ENCODE data around the gene SLC35G6. TPM values are rescaled to one million over a fixed set of nuclear protein-coding genes. Genes with fewer than 3 reads are reported as not detected.

Gene SLC35G6
- total and polyA plus RNA-seq, 2 donors = 0.09 TPM; not detected in 1

- Histone ChIP-seq H3K27ac (ENCODE audit: low read depth in 1 of 2, low read length in 1 of 2) (no peak overlapping the region), H3K27me3 (ENCODE audit: control insufficient read depth in 2 of 2, insufficient read depth in 1 of 2, low read length in 1 of 2) (no peaks in the 10 kb centered on the region), H3K4me3 (ENCODE audit: low read length in 2 of 2) (no peak overlapping the region), H3K36me3 (ENCODE audit: control insufficient read depth in 2 of 2, insufficient read depth in 2 of 2, low read length in 1 of 2) (peaks cover 78 to 98% of the 10 kb centered on the region in 2 donors), H3K4me1 (ENCODE audit: control insufficient read depth in 2 of 2, insufficient read depth in 2 of 2, low read length in 2 of 2) (no peaks in the 10 kb centered on the region), H3K9me3 (ENCODE audit: control insufficient read depth in 2 of 2, insufficient read depth in 1 of 2, low read length in 1 of 2) (no peaks in the 10 kb centered on the region)
- no peak for DNase-seq (ENCODE audit: low read depth in 6 of 9, low spot score in 9 of 9)
- 92% methylated on average over 11 of the region's 11 CpGs for WGBS
Measured at GRCh38 chr17:7508145-7508544, 26.9 kb downstream of the SLC35G6 start.

GRCh38 chr17:7508846-7509245, 27.6 kb downstream of the SLC35G6 start:
- DNase-seq (ENCODE audit: low read depth in 6 of 9, low spot score in 9 of 9) = no peak
- Histone ChIP-seq H3K4me3 (ENCODE audit: low read length in 2 of 2) (no peak overlapping the region), H3K9me3 (ENCODE audit: control insufficient read depth in 2 of 2, insufficient read depth in 1 of 2, low read length in 1 of 2) (no peaks in the 10 kb centered on the region), H3K36me3 (ENCODE audit: control insufficient read depth in 2 of 2, insufficient read depth in 2 of 2, low read length in 1 of 2) (peaks cover 78 to 98% of the 10 kb centered on the region in 2 donors), H3K27ac (ENCODE audit: low read depth in 1 of 2, low read length in 1 of 2) (no peak overlapping the region), H3K4me1 (ENCODE audit: control insufficient read depth in 2 of 2, insufficient read depth in 2 of 2, low read length in 2 of 2) (no peaks in the 10 kb centered on the region), H3K27me3 (ENCODE audit: control insufficient read depth in 2 of 2, insufficient read depth in 1 of 2, low read length in 1 of 2) (no peaks in the 10 kb centered on the region)
- WGBS = 98% methylated on average over 9 of the region's 9 CpGs

DNA sequence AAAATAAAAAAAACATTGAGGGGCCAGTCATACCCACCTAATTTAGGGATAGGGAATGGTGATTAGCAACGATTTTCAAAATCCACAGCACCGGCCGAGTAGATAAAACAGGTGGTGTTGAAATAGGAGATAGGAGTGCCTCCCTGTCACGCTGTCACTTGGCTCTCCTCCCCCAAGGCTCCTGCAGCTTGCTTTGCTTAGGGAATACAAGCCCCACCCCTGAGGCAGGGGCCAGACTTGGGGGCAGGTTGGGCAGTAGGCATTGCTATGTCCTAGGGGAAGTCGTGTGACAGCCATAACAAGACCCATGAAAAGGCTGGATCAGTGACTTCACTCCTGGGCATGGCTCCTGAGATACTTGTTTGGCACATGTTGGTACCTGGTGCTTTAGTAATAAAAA, 28.7 kb downstream of the SLC35G6 start:
- DNase-seq (ENCODE audit: low read depth in 6 of 9, low spot score in 9 of 9) = no peak
- no peak overlapping the region for H3K27ac ChIP-seq (ENCODE audit: low read depth in 1 of 2, low read length in 1 of 2)
- no peaks in the 10 kb centered on the region for H3K9me3 ChIP-seq (ENCODE audit: control insufficient read depth in 2 of 2, insufficient read depth in 1 of 2, low read length in 1 of 2)
- peaks cover 80 to 96% of the 10 kb centered on the region in 2 donors for H3K36me3 ChIP-seq (ENCODE audit: control insufficient read depth in 2 of 2, insufficient read depth in 2 of 2, low read length in 1 of 2)
- H3K4me1 ChIP-seq (ENCODE audit: control insufficient read depth in 2 of 2, insufficient read depth in 2 of 2, low read length in 2 of 2) = no peaks in the 10 kb centered on the region
- 98% methylated on average over 5 of the region's 5 CpGs for WGBS
- H3K27me3 ChIP-seq (ENCODE audit: control insufficient read depth in 2 of 2, insufficient read depth in 1 of 2, low read length in 1 of 2) = no peaks in the 10 kb centered on the region
- no peak overlapping the region for H3K4me3 ChIP-seq (ENCODE audit: low read length in 2 of 2)

DNA sequence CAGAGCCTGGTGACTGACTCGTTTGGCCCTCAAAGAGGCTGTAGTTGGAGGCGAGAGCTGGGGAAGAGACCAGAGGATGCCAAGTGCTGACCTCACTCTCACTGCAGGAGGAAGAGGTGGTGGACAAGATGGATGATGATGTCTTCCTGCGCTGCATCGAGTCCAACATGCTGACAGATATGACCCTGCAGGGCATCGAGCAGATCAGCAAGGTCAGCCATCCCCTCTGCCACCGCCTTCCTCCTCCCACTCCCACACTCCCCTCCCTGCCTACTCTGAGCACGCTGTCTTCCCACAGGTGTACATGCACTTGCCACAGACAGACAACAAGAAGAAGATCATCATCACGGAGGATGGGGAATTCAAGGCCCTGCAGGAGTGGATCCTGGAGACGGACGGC, 29.9 kb downstream of the SLC35G6 start:
- no peaks in the 10 kb centered on the region for H3K27me3 ChIP-seq (ENCODE audit: control insufficient read depth in 2 of 2, insufficient read depth in 1 of 2, low read length in 1 of 2)
- H3K4me3 ChIP-seq (ENCODE audit: low read length in 2 of 2) = no peak overlapping the region
- no peaks in the 10 kb centered on the region for H3K9me3 ChIP-seq (ENCODE audit: control insufficient read depth in 2 of 2, insufficient read depth in 1 of 2, low read length in 1 of 2)
- H3K36me3 ChIP-seq (ENCODE audit: control insufficient read depth in 2 of 2, insufficient read depth in 2 of 2, low read length in 1 of 2) = peaks cover 80 to 88% of the 10 kb centered on the region in 2 donors
- H3K27ac ChIP-seq (ENCODE audit: low read depth in 1 of 2, low read length in 1 of 2) = no peak overlapping the region
- whole genome bisulfite sequencing = 95% methylated on average over 10 of the region's 10 CpGs
- no peaks in the 10 kb centered on the region for H3K4me1 ChIP-seq (ENCODE audit: control insufficient read depth in 2 of 2, insufficient read depth in 2 of 2, low read length in 2 of 2)
- DNase-seq (ENCODE audit: low read depth in 6 of 9, low spot score in 9 of 9) = no peak

GRCh38 chr17:7512105-7512504, 30.9 kb downstream of the SLC35G6 start:
- peaks cover 72 to 80% of the 10 kb centered on the region in 2 donors for H3K36me3 ChIP-seq (ENCODE audit: control insufficient read depth in 2 of 2, insufficient read depth in 2 of 2, low read length in 1 of 2)
- H3K27me3 ChIP-seq (ENCODE audit: control insufficient read depth in 2 of 2, insufficient read depth in 1 of 2, low read length in 1 of 2) = no peaks in the 10 kb centered on the region
- no peaks in the 10 kb centered on the region for H3K4me1 ChIP-seq (ENCODE audit: control insufficient read depth in 2 of 2, insufficient read depth in 2 of 2, low read length in 2 of 2)
- no peak overlapping the region for H3K4me3 ChIP-seq (ENCODE audit: low read length in 2 of 2)
- no peak overlapping the region for H3K27ac ChIP-seq (ENCODE audit: low read depth in 1 of 2, low read length in 1 of 2)
- WGBS = 98% methylated on average over 15 of the region's 15 CpGs
- H3K9me3 ChIP-seq (ENCODE audit: control insufficient read depth in 2 of 2, insufficient read depth in 1 of 2, low read length in 1 of 2) = no peaks in the 10 kb centered on the region
- DNase-seq (ENCODE audit: low read depth in 6 of 9, low spot score in 9 of 9) = no peak

DNA sequence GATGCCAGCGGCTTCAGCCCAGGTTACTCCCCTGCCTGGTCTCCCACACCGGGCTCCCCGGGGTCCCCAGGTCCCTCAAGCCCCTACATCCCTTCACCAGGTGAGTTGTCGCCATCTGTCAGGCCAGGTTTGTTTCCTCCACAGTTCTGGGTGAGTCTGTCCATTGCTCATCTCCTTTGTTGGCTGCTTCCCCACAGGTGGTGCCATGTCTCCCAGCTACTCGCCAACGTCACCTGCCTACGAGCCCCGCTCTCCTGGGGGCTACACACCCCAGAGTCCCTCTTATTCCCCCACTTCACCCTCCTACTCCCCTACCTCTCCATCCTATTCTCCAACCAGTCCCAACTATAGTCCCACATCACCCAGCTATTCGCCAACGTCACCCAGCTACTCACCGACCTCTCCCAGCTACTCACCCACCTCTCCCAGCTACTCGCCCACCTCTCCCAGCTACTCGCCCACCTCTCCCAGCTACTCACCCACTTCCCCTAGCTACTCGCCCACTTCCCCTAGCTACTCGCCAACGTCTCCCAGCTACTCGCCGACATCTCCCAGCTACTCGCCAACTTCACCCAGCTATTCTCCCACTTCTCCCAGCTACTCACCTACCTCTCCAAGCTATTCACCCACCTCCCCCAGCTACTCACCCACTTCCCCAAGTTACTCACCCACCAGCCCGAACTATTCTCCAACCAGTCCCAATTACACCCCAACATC, 31.7 kb downstream of the SLC35G6 start:
- Histone ChIP-seq H3K4me1 (ENCODE audit: control insufficient read depth in 2 of 2, insufficient read depth in 2 of 2, low read length in 2 of 2) (no peaks in the 10 kb centered on the region), H3K4me3 (ENCODE audit: low read length in 2 of 2) (no peak overlapping the region), H3K27ac (ENCODE audit: low read depth in 1 of 2, low read length in 1 of 2) (no peak overlapping the region), H3K9me3 (ENCODE audit: control insufficient read depth in 2 of 2, insufficient read depth in 1 of 2, low read length in 1 of 2) (no peaks in the 10 kb centered on the region), H3K36me3 (ENCODE audit: control insufficient read depth in 2 of 2, insufficient read depth in 2 of 2, low read length in 1 of 2) (peaks cover 67 to 73% of the 10 kb centered on the region in 2 donors), H3K27me3 (ENCODE audit: control insufficient read depth in 2 of 2, insufficient read depth in 1 of 2, low read length in 1 of 2) (no peaks in the 10 kb centered on the region)
- DNase-seq (ENCODE audit: low read depth in 6 of 9, low spot score in 9 of 9) = no peak
- 95% methylated on average over 20 of the region's 20 CpGs for WGBS

DNA sequence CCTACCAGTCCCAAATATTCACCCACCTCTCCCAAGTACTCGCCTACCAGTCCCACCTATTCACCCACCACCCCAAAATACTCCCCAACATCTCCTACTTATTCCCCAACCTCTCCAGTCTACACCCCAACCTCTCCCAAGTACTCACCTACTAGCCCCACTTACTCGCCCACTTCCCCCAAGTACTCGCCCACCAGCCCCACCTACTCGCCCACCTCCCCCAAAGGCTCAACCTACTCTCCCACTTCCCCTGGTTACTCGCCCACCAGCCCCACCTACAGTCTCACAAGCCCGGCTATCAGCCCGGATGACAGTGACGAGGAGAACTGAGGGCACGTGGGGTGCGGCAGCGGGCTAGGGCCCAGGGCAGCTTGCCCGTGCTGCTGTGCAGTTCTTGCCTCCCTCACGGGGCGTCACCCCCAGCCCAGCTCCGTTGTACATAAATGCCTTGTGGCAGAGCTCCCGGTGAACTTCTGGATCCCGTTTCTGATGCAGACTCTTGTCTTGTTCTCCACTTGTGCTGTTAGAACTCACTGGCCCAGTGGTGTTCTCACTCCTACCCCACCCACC, 32.7 kb downstream of the SLC35G6 start:
- H3K36me3 ChIP-seq (ENCODE audit: control insufficient read depth in 2 of 2, insufficient read depth in 2 of 2, low read length in 1 of 2) = peaks cover 58 to 63% of the 10 kb centered on the region in 2 donors

DNA sequence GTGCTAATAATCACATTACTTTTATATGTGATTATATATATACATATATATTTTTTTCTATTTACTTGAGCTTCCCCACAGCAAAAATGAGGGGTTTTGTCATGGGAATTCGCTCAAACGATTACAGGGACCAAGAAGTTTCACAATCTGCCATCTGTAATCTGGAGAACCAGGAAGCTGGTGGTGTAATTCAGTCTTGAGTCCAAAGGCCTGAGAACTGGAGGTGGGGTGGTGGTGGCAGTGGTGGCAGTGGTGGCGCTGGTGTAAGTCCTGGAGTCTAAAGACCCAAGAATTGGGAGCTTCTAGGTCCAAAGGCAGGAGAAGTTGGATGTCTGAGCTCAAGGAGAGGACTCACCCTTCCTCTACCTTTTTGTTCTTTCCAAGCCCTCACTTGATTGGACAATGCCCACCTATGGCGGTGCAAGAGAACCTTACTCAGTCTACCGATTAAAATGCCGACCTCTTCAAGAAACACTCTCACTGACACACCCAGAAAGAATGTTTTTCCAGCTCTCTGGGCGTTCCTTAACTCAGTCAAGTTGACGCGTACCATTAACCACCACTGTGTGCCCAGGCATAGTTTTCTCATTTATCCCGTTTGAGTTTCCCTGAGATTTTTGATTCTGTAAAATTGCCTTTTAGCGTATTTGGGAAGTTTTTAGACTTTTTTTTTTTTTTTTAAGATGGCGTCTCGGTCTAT, 34.8 kb downstream of the SLC35G6 start:
- Histone ChIP-seq H3K36me3 (ENCODE audit: control insufficient read depth in 2 of 2, insufficient read depth in 2 of 2, low read length in 1 of 2) (peaks cover 37 to 42% of the 10 kb centered on the region in 2 donors), H3K4me3 (ENCODE audit: low read length in 2 of 2) (no peak overlapping the region), H3K9me3 (ENCODE audit: control insufficient read depth in 2 of 2, insufficient read depth in 1 of 2, low read length in 1 of 2) (no peaks in the 10 kb centered on the region), H3K27ac (ENCODE audit: low read depth in 1 of 2, low read length in 1 of 2) (no peak overlapping the region), H3K4me1 (ENCODE audit: control insufficient read depth in 2 of 2, insufficient read depth in 2 of 2, low read length in 2 of 2) (no peaks in the 10 kb centered on the region), H3K27me3 (ENCODE audit: control insufficient read depth in 2 of 2, insufficient read depth in 1 of 2, low read length in 1 of 2) (no peaks in the 10 kb centered on the region)
- DNase-seq (ENCODE audit: low read depth in 6 of 9, low spot score in 9 of 9) = no peak
- WGBS = 92% methylated on average over 13 of the region's 13 CpGs

More for the DNA sequence above, 32.7 kb downstream of the SLC35G6 start:
- WGBS = 95% methylated on average over 17 of the region's 17 CpGs
- Histone ChIP-seq H3K9me3 (ENCODE audit: control insufficient read depth in 2 of 2, insufficient read depth in 1 of 2, low read length in 1 of 2) (no peaks in the 10 kb centered on the region), H3K27me3 (ENCODE audit: control insufficient read depth in 2 of 2, insufficient read depth in 1 of 2, low read length in 1 of 2) (no peaks in the 10 kb centered on the region), H3K4me1 (ENCODE audit: control insufficient read depth in 2 of 2, insufficient read depth in 2 of 2, low read length in 2 of 2) (no peaks in the 10 kb centered on the region), H3K27ac (ENCODE audit: low read depth in 1 of 2, low read length in 1 of 2) (no peak overlapping the region), H3K4me3 (ENCODE audit: low read length in 2 of 2) (no peak overlapping the region)
- DNase-seq (ENCODE audit: low read depth in 6 of 9, low spot score in 9 of 9) = no peak

DNA sequence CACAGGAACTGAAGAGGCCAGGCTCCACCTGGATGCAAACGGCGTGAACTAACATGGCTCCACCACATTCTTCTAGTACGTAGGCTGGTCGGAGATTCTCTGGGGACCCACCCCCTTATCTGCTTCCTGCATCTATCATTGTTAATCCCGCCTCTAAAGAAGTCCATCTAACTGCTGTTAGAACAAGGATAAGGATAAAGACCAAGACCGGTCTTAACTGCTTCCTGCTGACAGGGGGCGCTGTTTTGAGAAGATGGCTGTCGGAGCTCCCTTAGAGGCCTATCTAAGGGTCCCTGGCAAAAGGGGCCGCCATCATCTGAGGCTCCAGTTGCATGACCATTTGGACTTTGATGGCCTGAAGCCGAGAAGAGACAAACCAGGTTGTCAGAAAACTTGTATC, 41.8 kb downstream of the SLC35G6 start:
- Histone ChIP-seq H3K4me3 (ENCODE audit: low read length in 2 of 2) (no peak overlapping the region), H3K27ac (ENCODE audit: low read depth in 1 of 2, low read length in 1 of 2) (no peak overlapping the region), H3K36me3 (ENCODE audit: control insufficient read depth in 2 of 2, insufficient read depth in 2 of 2, low read length in 1 of 2) (no peaks in the 10 kb centered on the region), H3K4me1 (ENCODE audit: control insufficient read depth in 2 of 2, insufficient read depth in 2 of 2, low read length in 2 of 2) (no peaks in the 10 kb centered on the region), H3K27me3 (ENCODE audit: control insufficient read depth in 2 of 2, insufficient read depth in 1 of 2, low read length in 1 of 2) (no peaks in the 10 kb centered on the region), H3K9me3 (ENCODE audit: control insufficient read depth in 2 of 2, insufficient read depth in 1 of 2, low read length in 1 of 2) (peaks cover 0 to 18% of the 10 kb centered on the region in 2 donors)
- no peak for DNase-seq (ENCODE audit: low read depth in 6 of 9, low spot score in 9 of 9)
- WGBS = 63% methylated on average over 10 of the region's 10 CpGs
